Measurements from ENCODE around the gene BRD4.

BRD4 gene

GRCh38 chr19:15247107-15248014, 85.0 kb downstream of the BRD4 start:
- no peak for DNase-seq

- DNase-seq: no peak
Measured at GRCh38 chr19:15246198-15246481, 86.2 kb downstream of the BRD4 start.

- DNase-seq: no peak
Measured at GRCh38 chr19:15245370-15246197, 86.8 kb downstream of the BRD4 start.

- DNase-seq: no peak
Measured at GRCh38 chr19:15244808-15245207, 87.5 kb downstream of the BRD4 start.

GRCh38 chr19:15244106-15244803, 88.1 kb downstream of the BRD4 start:
- no peak for DNase-seq

GRCh38 chr19:15243236-15243957, 88.9 kb downstream of the BRD4 start:
- no peak for DNase-seq

- no peak for DNase-seq
Measured at GRCh38 chr19:15241259-15241910, 91.0 kb downstream of the BRD4 start.

- no peak for DNase-seq
Measured at GRCh38 chr19:15240515-15240914, 91.8 kb downstream of the BRD4 start.

GRCh38 chr19:15239337-15239949, 92.9 kb downstream of the BRD4 start:
- DNase-seq: no peak

- DNase-seq: no peak
Measured at GRCh38 chr19:15238639-15239155, 93.6 kb downstream of the BRD4 start.

- no peak for DNase-seq
Measured at GRCh38 chr19:15237759-15238638, 94.3 kb downstream of the BRD4 start.

GRCh38 chr19:15236886-15237285, 95.5 kb downstream of the BRD4 start:
- DNase-seq: no peak

GRCh38 chr19:15235781-15236180, 96.6 kb downstream of the BRD4 start:
- DNase-seq: no peak

- DNase-seq: no peak
Measured at GRCh38 chr19:15234431-15235130, 97.8 kb downstream of the BRD4 start.

GRCh38 chr19:15231271-15231670, 101.1 kb downstream of the BRD4 start:
- DNase-seq: no peak

GRCh38 chr19:15227261-15227660, 105.1 kb downstream of the BRD4 start:
- DNase-seq: no peak

- DNase-seq: no peak
Measured at GRCh38 chr19:15225760-15226159, 106.6 kb downstream of the BRD4 start.

GRCh38 chr19:15223649-15224361, 108.5 kb downstream of the BRD4 start:
- no peak for DNase-seq

Measured in CD4-positive, alpha-beta T cell treated with Interferon alpha-2 for 1 hour (primary cell).